ENCODE results near the gene IL13RA2.

Gene IL13RA2

DNA sequence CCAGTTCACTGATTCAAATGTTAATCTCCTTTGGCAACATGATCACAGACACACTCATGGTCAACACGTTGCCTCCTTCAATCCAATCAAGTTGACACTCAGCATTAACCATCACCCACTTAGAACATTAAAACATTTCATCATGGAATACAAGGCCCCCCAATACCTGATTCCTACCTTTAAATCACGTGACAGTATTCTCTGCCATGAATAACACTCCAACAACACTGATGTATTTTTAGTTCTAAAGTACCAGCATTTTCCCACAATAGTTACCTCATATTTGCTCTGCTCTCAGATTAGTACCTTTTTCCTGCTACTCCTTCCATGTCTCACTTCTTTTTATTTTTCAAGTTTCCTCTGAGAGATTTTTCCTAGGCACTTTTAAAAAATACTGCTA, 19.6 kb downstream of the IL13RA2 start:
- H3K4me3 ChIP-seq (ENCODE audit: low read depth, low read length), result no peak overlapping the region

- no peak overlapping the region for H3K4me3 ChIP-seq (ENCODE audit: low read depth, low read length)
These were observed 31.3 kb downstream of the IL13RA2 start for GRCh38 chrX:114985967-114986592.

DNA sequence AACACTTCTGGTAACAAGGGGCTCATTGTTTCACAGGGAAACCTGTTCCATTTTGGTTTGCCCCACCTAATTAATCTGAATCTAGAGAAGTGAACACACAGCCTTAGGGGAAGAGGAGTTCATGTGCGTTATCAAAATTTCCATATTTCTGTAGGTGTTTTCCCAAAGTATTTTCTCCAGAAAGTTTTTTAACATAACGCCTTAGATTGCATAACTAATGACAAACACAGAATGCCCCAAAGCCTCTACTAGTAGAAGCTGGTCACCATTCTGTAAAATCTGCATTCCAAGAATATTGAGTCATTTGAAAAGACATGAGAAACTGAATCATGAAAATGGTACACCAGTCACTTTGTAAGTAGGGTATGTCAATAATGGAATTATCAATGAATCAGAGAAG, 41.1 kb downstream of the IL13RA2 start:
- H3K4me3 ChIP-seq (ENCODE audit: low read depth, low read length), result no peak overlapping the region

DNA sequence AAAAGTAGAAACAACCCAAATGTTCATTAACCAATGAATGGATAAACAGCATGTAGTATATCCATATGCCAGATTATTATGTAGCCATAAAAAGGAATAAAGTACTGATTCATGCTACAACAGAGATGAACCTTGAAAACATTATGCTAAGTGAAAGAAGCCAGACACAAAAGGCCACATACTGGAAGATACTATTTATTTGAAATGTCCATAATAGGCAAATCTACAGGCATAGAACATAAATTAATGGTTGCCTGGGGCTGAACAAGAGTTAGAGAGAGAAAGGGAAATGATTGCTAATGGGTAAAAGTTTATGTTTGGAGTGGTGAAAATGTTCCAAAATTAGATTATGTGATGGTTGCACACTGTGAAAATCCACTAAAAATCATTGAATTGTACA, 44.4 kb downstream of the IL13RA2 start:
- no peak overlapping the region for H3K4me3 ChIP-seq (ENCODE audit: low read depth, low read length)

GRCh38 chrX:114970806-114971205, 46.6 kb downstream of the IL13RA2 start:
- no peak overlapping the region for H3K4me3 ChIP-seq (ENCODE audit: low read depth, low read length)

GRCh38 chrX:114964374-114964773, 53.0 kb downstream of the IL13RA2 start:
- H3K4me3 ChIP-seq (ENCODE audit: low read depth, low read length), result no peak overlapping the region

DNA sequence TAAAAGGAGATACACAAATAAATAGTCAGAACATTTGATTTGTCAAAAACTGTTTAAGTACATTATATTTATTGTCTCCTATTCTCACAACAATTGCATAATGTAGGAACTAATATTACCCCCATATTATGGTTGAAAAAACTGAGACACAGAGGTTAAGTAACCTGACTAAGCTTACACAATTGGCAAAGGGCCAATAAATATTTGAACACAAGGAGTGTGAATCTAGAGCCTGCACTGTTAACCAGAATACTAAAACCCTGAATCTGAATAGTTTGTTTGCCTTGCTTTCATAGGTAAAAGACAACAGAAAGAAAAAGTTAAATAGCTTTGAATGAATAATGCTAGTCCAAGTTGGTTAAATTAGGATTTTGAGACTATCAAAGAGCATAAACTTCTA, 55.2 kb downstream of the IL13RA2 start:
- H3K4me3 ChIP-seq (ENCODE audit: low read depth, low read length), result no peak overlapping the region

- no peak overlapping the region for H3K4me3 ChIP-seq (ENCODE audit: low read depth, low read length)
These were observed 57.7 kb downstream of the IL13RA2 start for GRCh38 chrX:114959729-114960128.

Data from iPS-11a (cell line).